ENCODE measurements around the gene CIAO1. TPM values are rescaled to one million over a fixed set of nuclear protein-coding genes. Genes with fewer than 3 reads are reported as not detected.

The CIAO1 gene
- total and polyA plus RNA-seq, 2 of the 13 experiments (the other 11 are each of a cell fraction or from before 2014, with no cell fraction given), result 99.3 to 120 TPM

DNA sequence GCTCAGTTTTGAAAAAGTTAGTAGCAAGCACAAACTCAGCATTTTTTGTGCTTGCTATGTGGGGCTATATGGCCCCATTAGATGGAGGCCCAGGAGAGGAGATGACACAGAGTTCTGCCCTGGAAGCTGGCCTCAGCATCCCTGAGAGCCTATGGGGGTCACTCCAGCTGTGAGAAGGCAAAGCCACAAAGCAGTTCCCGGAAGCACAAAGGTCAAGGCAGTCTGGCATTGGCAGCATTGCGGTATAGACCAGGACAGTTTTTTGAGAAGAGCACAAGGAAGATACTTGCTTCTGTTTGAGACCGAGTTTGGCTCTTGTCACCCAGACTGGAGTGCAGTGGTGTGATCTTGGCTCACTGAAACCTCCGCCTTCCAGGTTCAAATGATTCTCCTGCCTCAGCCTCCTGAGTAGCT is 51.6 kb downstream of the CIAO1 start (continued):
- no peak for TF ChIP-seq SMAD1 (CRISPR knock-in tag; IDR thresholded peaks at IDR 0.05; ENCODE audit: borderline replicate concordance, low read depth)
- TF ChIP-seq, protein P1, sequence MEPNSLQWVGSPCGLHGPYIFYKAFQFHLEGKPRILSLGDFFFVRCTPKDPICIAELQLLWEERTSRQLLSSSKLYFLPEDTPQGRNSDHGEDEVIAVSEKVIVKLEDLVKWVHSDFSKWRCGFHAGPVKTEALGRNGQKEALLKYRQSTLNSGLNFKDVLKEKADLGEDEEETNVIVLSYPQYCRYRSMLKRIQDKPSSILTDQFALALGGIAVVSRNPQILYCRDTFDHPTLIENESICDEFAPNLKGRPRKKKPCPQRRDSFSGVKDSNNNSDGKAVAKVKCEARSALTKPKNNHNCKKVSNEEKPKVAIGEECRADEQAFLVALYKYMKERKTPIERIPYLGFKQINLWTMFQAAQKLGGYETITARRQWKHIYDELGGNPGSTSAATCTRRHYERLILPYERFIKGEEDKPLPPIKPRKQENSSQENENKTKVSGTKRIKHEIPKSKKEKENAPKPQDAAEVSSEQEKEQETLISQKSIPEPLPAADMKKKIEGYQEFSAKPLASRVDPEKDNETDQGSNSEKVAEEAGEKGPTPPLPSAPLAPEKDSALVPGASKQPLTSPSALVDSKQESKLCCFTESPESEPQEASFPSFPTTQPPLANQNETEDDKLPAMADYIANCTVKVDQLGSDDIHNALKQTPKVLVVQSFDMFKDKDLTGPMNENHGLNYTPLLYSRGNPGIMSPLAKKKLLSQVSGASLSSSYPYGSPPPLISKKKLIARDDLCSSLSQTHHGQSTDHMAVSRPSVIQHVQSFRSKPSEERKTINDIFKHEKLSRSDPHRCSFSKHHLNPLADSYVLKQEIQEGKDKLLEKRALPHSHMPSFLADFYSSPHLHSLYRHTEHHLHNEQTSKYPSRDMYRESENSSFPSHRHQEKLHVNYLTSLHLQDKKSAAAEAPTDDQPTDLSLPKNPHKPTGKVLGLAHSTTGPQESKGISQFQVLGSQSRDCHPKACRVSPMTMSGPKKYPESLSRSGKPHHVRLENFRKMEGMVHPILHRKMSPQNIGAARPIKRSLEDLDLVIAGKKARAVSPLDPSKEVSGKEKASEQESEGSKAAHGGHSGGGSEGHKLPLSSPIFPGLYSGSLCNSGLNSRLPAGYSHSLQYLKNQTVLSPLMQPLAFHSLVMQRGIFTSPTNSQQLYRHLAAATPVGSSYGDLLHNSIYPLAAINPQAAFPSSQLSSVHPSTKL (CRISPR knock-in tag; IDR thresholded peaks at IDR 0.05), result peak; percentile 77
- 0 out of 2 replicates have a peak, but pooled peaks have one; percentile 35 for TF ChIP-seq ZBTB38 (CRISPR knock-in tag; IDR thresholded peaks at IDR 0.05)
- peak; percentile 62 to 65; a peak in 3 of 4 replicates for TF ChIP-seq NR2F1 (CRISPR knock-in tag; IDR thresholded peaks at IDR 0.05)
- no peak for TF ChIP-seq NR2F2 (IDR thresholded peaks at IDR 0.05; ENCODE audit: borderline replicate concordance, low read depth)
- TF ChIP-seq KLF9 (CRISPR knock-in tag; IDR thresholded peaks at IDR 0.05; ENCODE audit: low read depth), result no peak
- TF ChIP-seq NCOA2 (CRISPR knock-in tag; IDR thresholded peaks at IDR 0.05), result peak; percentile 50
- TF ChIP-seq YEATS2 (CRISPR knock-in tag; IDR thresholded peaks at IDR 0.05; ENCODE audit: borderline replicate concordance), result peak; percentile 49; the same call in 1 of the 2 replicates
- no peak for TF ChIP-seq ZFP36 (IDR thresholded peaks at IDR 0.05; ENCODE audit: borderline replicate concordance, low read depth, low read length, partially characterized antibody)
- TF ChIP-seq ZNF337 (CRISPR knock-in tag; IDR thresholded peaks at IDR 0.05; ENCODE audit: borderline replicate concordance, low read depth), result no peak
- TF ChIP-seq MEIS1 (CRISPR knock-in tag; IDR thresholded peaks at IDR 0.05; ENCODE audit: borderline replicate concordance), result no peak
- no peak for TF ChIP-seq SETDB1 (CRISPR knock-in tag; IDR thresholded peaks at IDR 0.05; ENCODE audit: borderline replicate concordance)
- TF ChIP-seq GABPB1 (CRISPR knock-in tag; IDR thresholded peaks at IDR 0.05), result peak; percentile 54
- TF ChIP-seq, protein P2, sequence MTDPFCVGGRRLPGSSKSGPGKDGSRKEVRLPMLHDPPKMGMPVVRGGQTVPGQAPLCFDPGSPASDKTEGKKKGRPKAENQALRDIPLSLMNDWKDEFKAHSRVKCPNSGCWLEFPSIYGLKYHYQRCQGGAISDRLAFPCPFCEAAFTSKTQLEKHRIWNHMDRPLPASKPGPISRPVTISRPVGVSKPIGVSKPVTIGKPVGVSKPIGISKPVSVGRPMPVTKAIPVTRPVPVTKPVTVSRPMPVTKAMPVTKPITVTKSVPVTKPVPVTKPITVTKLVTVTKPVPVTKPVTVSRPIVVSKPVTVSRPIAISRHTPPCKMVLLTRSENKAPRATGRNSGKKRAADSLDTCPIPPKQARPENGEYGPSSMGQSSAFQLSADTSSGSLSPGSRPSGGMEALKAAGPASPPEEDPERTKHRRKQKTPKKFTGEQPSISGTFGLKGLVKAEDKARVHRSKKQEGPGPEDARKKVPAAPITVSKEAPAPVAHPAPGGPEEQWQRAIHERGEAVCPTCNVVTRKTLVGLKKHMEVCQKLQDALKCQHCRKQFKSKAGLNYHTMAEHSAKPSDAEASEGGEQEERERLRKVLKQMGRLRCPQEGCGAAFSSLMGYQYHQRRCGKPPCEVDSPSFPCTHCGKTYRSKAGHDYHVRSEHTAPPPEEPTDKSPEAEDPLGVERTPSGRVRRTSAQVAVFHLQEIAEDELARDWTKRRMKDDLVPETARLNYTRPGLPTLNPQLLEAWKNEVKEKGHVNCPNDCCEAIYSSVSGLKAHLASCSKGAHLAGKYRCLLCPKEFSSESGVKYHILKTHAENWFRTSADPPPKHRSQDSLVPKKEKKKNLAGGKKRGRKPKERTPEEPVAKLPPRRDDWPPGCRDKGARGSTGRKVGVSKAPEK (CRISPR knock-in tag; IDR thresholded peaks at IDR 0.05; ENCODE audit: borderline replicate concordance), result no peak
- TF ChIP-seq ZSCAN20 (CRISPR knock-in tag; IDR thresholded peaks at IDR 0.05; ENCODE audit: borderline replicate concordance), result 0 out of 2 replicates have a peak, but pooled peaks have one; percentile 26
- TF ChIP-seq FOXA1 (IDR thresholded peaks at IDR 0.05), result no peak
- no peak for TF ChIP-seq FOXA1 (CRISPR knock-in tag; IDR thresholded peaks at IDR 0.05)
- no peak for TF ChIP-seq ZFP82 (CRISPR knock-in tag; IDR thresholded peaks at IDR 0.05; ENCODE audit: borderline replicate concordance)
- TF ChIP-seq, protein P3, sequence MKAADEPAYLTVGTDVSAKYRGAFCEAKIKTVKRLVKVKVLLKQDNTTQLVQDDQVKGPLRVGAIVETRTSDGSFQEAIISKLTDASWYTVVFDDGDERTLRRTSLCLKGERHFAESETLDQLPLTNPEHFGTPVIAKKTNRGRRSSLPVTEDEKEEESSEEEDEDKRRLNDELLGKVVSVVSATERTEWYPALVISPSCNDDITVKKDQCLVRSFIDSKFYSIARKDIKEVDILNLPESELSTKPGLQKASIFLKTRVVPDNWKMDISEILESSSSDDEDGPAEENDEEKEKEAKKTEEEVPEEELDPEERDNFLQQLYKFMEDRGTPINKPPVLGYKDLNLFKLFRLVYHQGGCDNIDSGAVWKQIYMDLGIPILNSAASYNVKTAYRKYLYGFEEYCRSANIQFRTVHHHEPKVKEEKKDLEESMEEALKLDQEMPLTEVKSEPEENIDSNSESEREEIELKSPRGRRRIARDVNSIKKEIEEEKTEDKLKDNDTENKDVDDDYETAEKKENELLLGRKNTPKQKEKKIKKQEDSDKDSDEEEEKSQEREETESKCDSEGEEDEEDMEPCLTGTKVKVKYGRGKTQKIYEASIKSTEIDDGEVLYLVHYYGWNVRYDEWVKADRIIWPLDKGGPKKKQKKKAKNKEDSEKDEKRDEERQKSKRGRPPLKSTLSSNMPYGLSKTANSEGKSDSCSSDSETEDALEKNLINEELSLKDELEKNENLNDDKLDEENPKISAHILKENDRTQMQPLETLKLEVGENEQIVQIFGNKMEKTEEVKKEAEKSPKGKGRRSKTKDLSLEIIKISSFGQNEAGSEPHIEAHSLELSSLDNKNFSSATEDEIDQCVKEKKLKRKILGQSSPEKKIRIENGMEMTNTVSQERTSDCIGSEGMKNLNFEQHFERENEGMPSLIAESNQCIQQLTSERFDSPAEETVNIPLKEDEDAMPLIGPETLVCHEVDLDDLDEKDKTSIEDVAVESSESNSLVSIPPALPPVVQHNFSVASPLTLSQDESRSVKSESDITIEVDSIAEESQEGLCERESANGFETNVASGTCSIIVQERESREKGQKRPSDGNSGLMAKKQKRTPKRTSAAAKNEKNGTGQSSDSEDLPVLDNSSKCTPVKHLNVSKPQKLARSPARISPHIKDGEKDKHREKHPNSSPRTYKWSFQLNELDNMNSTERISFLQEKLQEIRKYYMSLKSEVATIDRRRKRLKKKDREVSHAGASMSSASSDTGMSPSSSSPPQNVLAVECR (CRISPR knock-in tag; IDR thresholded peaks at IDR 0.05; ENCODE audit: borderline replicate concordance), result peak; percentile 53; the same call in 1 of the 2 replicates
- TF ChIP-seq RARA (CRISPR knock-in tag; IDR thresholded peaks at IDR 0.05), result peak; percentile 73

Data from HepG2 (cell line).